PC-9 (cell line): ENCODE measurements around the gene SUPT3H. TPM values are rescaled to one million over a fixed set of nuclear protein-coding genes. Genes with fewer than 3 reads are reported as not detected.

Source experiments
- BruUV-seq: library from RNA; stranded (reverse); fragments of 400-500 nt; replicated peaks from 2 replicates; lab custom pipeline; 2021; lab: Mats Ljungman, UMichigan
- CTCF ChIA-PET: fragments of 300-600 bp; sonication (Branson Sonifier 250); formaldehyde crosslinking; loops from one replicate; lab custom pipeline; 2022; ENCODE audit warnings: antibody characterized with exemption; lab: Charles Lee
- POLR2A ChIA-PET: fragments of 300-600 bp; sonication (Branson Sonifier 250); formaldehyde crosslinking; loops from one replicate; lab custom pipeline; 2022; ENCODE audit warnings: antibody characterized with exemption; ENCODE audit not compliant: unreplicated experiment; lab: Charles Lee
- DNase-seq, 2 experiments: peaks; one replicate each; pipeline versions ENCODE4 v3.0.0 to v3.0.0-alpha.2; 2015 to 2022; ENCODE audit warnings: mixed read lengths in 1 of 2
- H2AFZ ChIP-seq: fragments of 200-600 bp; sonication (generic); 2 replicates; pipeline ENCODE4 v1.8.1; 2017; ENCODE audit warnings: antibody characterized with exemption
- H3F3A ChIP-seq: fragments of 200-600 bp; sonication (generic); 2 replicates; pipeline ENCODE4 v1.8.1; 2017; ENCODE audit warnings: antibody characterized with exemption, mild to moderate bottlenecking, low read depth; ENCODE audit not compliant: insufficient read depth
- H3K27ac ChIP-seq: fragments of 200-600 bp; sonication (generic); 2 replicates; pipeline ENCODE4 v1.6.1; 2016; ENCODE audit warnings: mixed run types
- H3K27me3 ChIP-seq: fragments of 200-600 bp; sonication (generic); 2 replicates; pipeline ENCODE4 v1.6.1; 2016; ENCODE audit warnings: low read depth, mixed run types; ENCODE audit not compliant: insufficient read depth
- H3K36me3 ChIP-seq: fragments of 200-600 bp; sonication (generic); 2 replicates; pipeline ENCODE4 v1.6.1; 2016; ENCODE audit warnings: low read depth, mixed run types
- H3K4me1 ChIP-seq: fragments of 200-600 bp; sonication (generic); replicated peaks from 2 replicates; pipeline ENCODE4 v1.6.1; 2016; ENCODE audit warnings: mixed run types; ENCODE audit not compliant: insufficient read depth
- H3K4me2 ChIP-seq: fragments of 200-600 bp; sonication (generic); 2 replicates; pipeline ENCODE4 v1.6.1; 2017; ENCODE audit warnings: mixed run types
- H3K4me3 ChIP-seq: fragments of 200-600 bp; sonication (generic); 2 replicates; pipeline ENCODE4 v1.6.1; 2016; ENCODE audit warnings: mixed run types
- H3K79me2 ChIP-seq: fragments of 200-600 bp; sonication (generic); 2 replicates; pipeline ENCODE4 v1.6.1; 2017; ENCODE audit warnings: low read depth, mixed run types
- H3K9me2 ChIP-seq: fragments of 200-600 bp; sonication (generic); 2 replicates; pipeline ENCODE4 v1.8.1; 2017; ENCODE audit warnings: mild to moderate bottlenecking; ENCODE audit not compliant: insufficient read depth
- H3K9me3 ChIP-seq: fragments of 200-600 bp; sonication (generic); 2 replicates; pipeline ENCODE4 v1.8.1; 2016; ENCODE audit warnings: low read depth; ENCODE audit not compliant: insufficient read depth
- H4K20me1 ChIP-seq: fragments of 200-600 bp; sonication (generic); 2 replicates; pipeline ENCODE4 v1.8.1; 2017; ENCODE audit not compliant: insufficient read depth
- EZH2 ChIP-seq: fragments of 200-600 bp; sonication (generic); IDR thresholded peaks from 2 replicates; pipeline ENCODE4 v1.8.0; 2017; ENCODE audit warnings: antibody characterized with exemption, low read depth
- intact Hi-C: fragments of 100-400 bp; cut with micrococcal nuclease; formaldehyde crosslinking; loops from one replicate; pipeline ENCODE4 v1.10.0; 2022; ENCODE audit not compliant: unreplicated experiment
- total RNA-seq: library from RNA; stranded (reverse); gene quantifications from 2 replicates; pipeline ENCODE4 v1.2.3, GENCODE V29; 2021
- TF ChIP-seq, protein P1 (sequence below): fragments of 200-600 bp; sonication (generic); conservative IDR thresholded peaks from 2 replicates; pipeline ENCODE4 v1.6.1; 2017; ENCODE audit warnings: mixed run types, antibody characterized with exemption, mild to moderate bottlenecking, moderate library complexity

Gene SUPT3H
- total RNA-seq, 1 experiment from 2014 or later: 9.2 TPM

- Histone ChIP-seq H3F3A (no peaks in the 10 kb centered on the region), H3K27me3 (no peaks in the 10 kb centered on the region), H3K36me3 (no peaks in the 10 kb centered on the region), H3K9me3 (peaks cover 16% of the 10 kb centered on the region; the same call in 1 of the 2 replicates), H3K4me2 (no peak overlapping the region), H3K27ac (no peak overlapping the region), H4K20me1 (no peaks in the 10 kb centered on the region), H3K4me1 (no peaks in the 10 kb centered on the region), H3K4me3 (no peak overlapping the region), H3K79me2 (no peaks in the 10 kb centered on the region), H3K9me2 (no peaks in the 10 kb centered on the region), H2AFZ (no peak overlapping the region)
- CTCF ChIA-PET: no interaction called here
- intact Hi-C loops: no loop called here
- POLR2A ChIA-PET: no interaction called here
- TF ChIP-seq, protein P1, sequence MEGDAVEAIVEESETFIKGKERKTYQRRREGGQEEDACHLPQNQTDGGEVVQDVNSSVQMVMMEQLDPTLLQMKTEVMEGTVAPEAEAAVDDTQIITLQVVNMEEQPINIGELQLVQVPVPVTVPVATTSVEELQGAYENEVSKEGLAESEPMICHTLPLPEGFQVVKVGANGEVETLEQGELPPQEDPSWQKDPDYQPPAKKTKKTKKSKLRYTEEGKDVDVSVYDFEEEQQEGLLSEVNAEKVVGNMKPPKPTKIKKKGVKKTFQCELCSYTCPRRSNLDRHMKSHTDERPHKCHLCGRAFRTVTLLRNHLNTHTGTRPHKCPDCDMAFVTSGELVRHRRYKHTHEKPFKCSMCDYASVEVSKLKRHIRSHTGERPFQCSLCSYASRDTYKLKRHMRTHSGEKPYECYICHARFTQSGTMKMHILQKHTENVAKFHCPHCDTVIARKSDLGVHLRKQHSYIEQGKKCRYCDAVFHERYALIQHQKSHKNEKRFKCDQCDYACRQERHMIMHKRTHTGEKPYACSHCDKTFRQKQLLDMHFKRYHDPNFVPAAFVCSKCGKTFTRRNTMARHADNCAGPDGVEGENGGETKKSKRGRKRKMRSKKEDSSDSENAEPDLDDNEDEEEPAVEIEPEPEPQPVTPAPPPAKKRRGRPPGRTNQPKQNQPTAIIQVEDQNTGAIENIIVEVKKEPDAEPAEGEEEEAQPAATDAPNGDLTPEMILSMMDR: no peak
- TF ChIP-seq EZH2: no peak
- no TSS peak for BruUV-seq
- no peak for DNase-seq
Observed at GRCh38 chr6:45138765-45139164, 239.0 kb downstream of the SUPT3H start.

GRCh38 chr6:45136495-45136894, 241.2 kb downstream of the SUPT3H start:
- intact Hi-C loops: no loop called here
- POLR2A ChIA-PET: no interaction called here
- no peaks in the 10 kb centered on the region for H3F3A ChIP-seq
- no peak overlapping the region for H2AFZ ChIP-seq
- H4K20me1 ChIP-seq: no peaks in the 10 kb centered on the region
- H3K4me3 ChIP-seq: no peak overlapping the region
- TF ChIP-seq EZH2: no peak
- TF ChIP-seq, protein P1: no peak
- no peaks in the 10 kb centered on the region for H3K36me3 ChIP-seq
- CTCF ChIA-PET: no interaction called here
- no peaks in the 10 kb centered on the region for H3K4me1 ChIP-seq
- H3K79me2 ChIP-seq: no peaks in the 10 kb centered on the region
- H3K27ac ChIP-seq: no peak overlapping the region
- H3K27me3 ChIP-seq: no peaks in the 10 kb centered on the region
- no peak overlapping the region for H3K4me2 ChIP-seq
- H3K9me3 ChIP-seq: peaks cover 16% of the 10 kb centered on the region; the same call in 1 of the 2 replicates
- BruUV-seq: no TSS peak
- no peak for DNase-seq
- H3K9me2 ChIP-seq: no peaks in the 10 kb centered on the region

- no peak overlapping the region for H3K4me2 ChIP-seq
- H3K9me3 ChIP-seq: peaks cover 16% of the 10 kb centered on the region; the same call in 1 of the 2 replicates
- H3K27me3 ChIP-seq: no peaks in the 10 kb centered on the region
- H3K36me3 ChIP-seq: no peaks in the 10 kb centered on the region
- intact Hi-C loops: no loop called here
- DNase-seq: no peak
- TF ChIP-seq EZH2: no peak
- TF ChIP-seq, protein P1: no peak
- no peaks in the 10 kb centered on the region for H4K20me1 ChIP-seq
- no peaks in the 10 kb centered on the region for H3K79me2 ChIP-seq
- no TSS peak for BruUV-seq
- ChIA-PET POLR2A (no interaction called here), CTCF (no interaction called here)
- H3K9me2 ChIP-seq: no peaks in the 10 kb centered on the region
- no peaks in the 10 kb centered on the region for H3K4me1 ChIP-seq
- H3F3A ChIP-seq: no peaks in the 10 kb centered on the region
- no peak overlapping the region for H2AFZ ChIP-seq
- no peak overlapping the region for H3K4me3 ChIP-seq
- H3K27ac ChIP-seq: no peak overlapping the region
Observed at GRCh38 chr6:45132658-45133294, 245.0 kb downstream of the SUPT3H start.
